HT-29 (cell line): ENCODE results near the gene LRRN2. TPM values are rescaled to one million over a fixed set of nuclear protein-coding genes. Genes with fewer than 3 reads are reported as not detected.

Experiments used
- DNase-seq: peaks from one replicate; pipeline ENCODE4 v3.0.0-alpha.2; 2015; ENCODE audit warnings: low spot score
- total RNA-seq: library from RNA; depleted of rRNA; stranded (reverse); fragments of >200 nt; shearing (Covaris generic); gene quantifications from 2 replicates; pipeline ENCODE4 v1.2.3, GENCODE V29; 2014

LRRN2 gene
- total RNA-seq, 1 experiment from 2014 or later, result not detected

GRCh38 chr1:204663644-204664383, 21.7 kb downstream of the LRRN2 start:
- no peak for DNase-seq

- DNase-seq, result no peak
Measured at GRCh38 chr1:204662530-204662929, 23.0 kb downstream of the LRRN2 start.

GRCh38 chr1:204660509-204660908, 25.0 kb downstream of the LRRN2 start:
- no peak for DNase-seq

- no peak for DNase-seq
Measured at GRCh38 chr1:204659056-204659455, 26.5 kb downstream of the LRRN2 start.

- no peak for DNase-seq
Measured at GRCh38 chr1:204658295-204658694, 27.2 kb downstream of the LRRN2 start.

GRCh38 chr1:204653590-204654340, 31.8 kb downstream of the LRRN2 start:
- no peak for DNase-seq

- DNase-seq, result no peak
Measured at GRCh38 chr1:204652497-204652896, 33.0 kb downstream of the LRRN2 start.

- DNase-seq, result no peak
Measured at GRCh38 chr1:204651843-204652421, 33.6 kb downstream of the LRRN2 start.

- DNase-seq, result no peak
Measured at GRCh38 chr1:204650911-204651570, 34.5 kb downstream of the LRRN2 start.

- no peak for DNase-seq
Measured at GRCh38 chr1:204649721-204650521, 35.6 kb downstream of the LRRN2 start.

- DNase-seq, result no peak
Measured at GRCh38 chr1:204648576-204648975, 37.0 kb downstream of the LRRN2 start.

- DNase-seq, result no peak
Measured at GRCh38 chr1:204647805-204648153, 37.8 kb downstream of the LRRN2 start.

- peak; percentile 63 for DNase-seq
Measured at GRCh38 chr1:204647114-204647804, 38.3 kb downstream of the LRRN2 start.

GRCh38 chr1:204645666-204646065, 39.9 kb downstream of the LRRN2 start:
- DNase-seq, result no peak

GRCh38 chr1:204645251-204645650, 40.3 kb downstream of the LRRN2 start:
- no peak for DNase-seq

GRCh38 chr1:204643503-204643902, 42.0 kb downstream of the LRRN2 start:
- DNase-seq, result no peak

GRCh38 chr1:204641936-204642335, 43.6 kb downstream of the LRRN2 start:
- DNase-seq, result no peak

- DNase-seq, result no peak
Measured at GRCh38 chr1:204641455-204641854, 44.1 kb downstream of the LRRN2 start.

- no peak for DNase-seq
Measured at GRCh38 chr1:204640578-204640977, 45.0 kb downstream of the LRRN2 start.

GRCh38 chr1:204634260-204634910, 51.2 kb downstream of the LRRN2 start:
- DNase-seq, result no peak
